Fibroblast of lung (primary cell): ENCODE data around the gene LIMA1. TPM values are rescaled to one million over a fixed set of nuclear protein-coding genes. Genes with fewer than 3 reads are reported as not detected.
A peak's percentile ranks its signal among the peaks of the same experiment; 100 is the strongest.

Experiments used
- DNase-seq, 2 donors: peaks; one replicate each; pipeline versions ENCODE4 v3.0.0 to v3.0.0-alpha.2; 2010; ENCODE audit warnings: low read depth in 2 of 2
- H2AFZ ChIP-seq: 2 replicates; pipeline ENCODE4 v1.5.1; 2012; ENCODE audit warnings: low read length, control low read depth, inconsistent platforms
- H3K27ac ChIP-seq: 2 replicates; pipeline ENCODE4 v1.5.1; 2011; ENCODE audit warnings: low read length, control low read depth; ENCODE audit not compliant: insufficient read depth
- H3K27me3 ChIP-seq: 2 replicates; pipeline ENCODE4 v1.5.1; 2011; ENCODE audit warnings: mild to moderate bottlenecking, low read length; ENCODE audit not compliant: control insufficient read depth, insufficient read depth
- H3K36me3 ChIP-seq: 2 replicates; pipeline ENCODE4 v1.5.1; 2011; ENCODE audit warnings: low read length; ENCODE audit not compliant: control insufficient read depth, insufficient read depth
- H3K4me1 ChIP-seq: 2 replicates; pipeline ENCODE4 v1.5.1; 2011; ENCODE audit warnings: low read length; ENCODE audit not compliant: control insufficient read depth, insufficient read depth; ENCODE audit errors: extremely low read depth
- H3K4me2 ChIP-seq: 2 replicates; pipeline ENCODE4 v1.5.1; 2011; ENCODE audit warnings: low read length, control low read depth; ENCODE audit not compliant: insufficient read depth; ENCODE audit errors: extremely low read depth
- H3K4me3 ChIP-seq, 4 experiments: fragments of 200-600 bp in 1 of 4; sonication (generic) in 1 of 4; replicated peaks in 1 of 4; 2 replicates each; pipeline ENCODE4 v1.5.1; 2011 to 2016; ENCODE audit warnings: low read length in 4 of 4, low read depth in 3 of 4, mild to moderate bottlenecking in 3 of 4, control low read depth in 2 of 4, inconsistent platforms in 1 of 4, mixed read lengths in 1 of 4; ENCODE audit not compliant: insufficient read depth in 1 of 4; ENCODE audit errors: control extremely low read depth in 1 of 4
- H3K79me2 ChIP-seq: 2 replicates; pipeline ENCODE4 v1.5.1; 2012; ENCODE audit warnings: mild to moderate bottlenecking, low read length, inconsistent platforms; ENCODE audit not compliant: control insufficient read depth, insufficient read depth
- H3K9ac ChIP-seq: 2 replicates; pipeline ENCODE4 v1.5.1; 2011; ENCODE audit warnings: mild to moderate bottlenecking, low read length, control low read depth; ENCODE audit not compliant: insufficient read depth
- H3K9me3 ChIP-seq: 2 replicates; pipeline ENCODE4 v1.5.1; 2012; ENCODE audit warnings: low read depth, low read length; ENCODE audit not compliant: control insufficient read depth, insufficient read depth
- H4K20me1 ChIP-seq: 2 replicates; pipeline ENCODE4 v1.5.1; 2011; ENCODE audit warnings: low read length; ENCODE audit not compliant: control insufficient read depth, insufficient read depth; ENCODE audit errors: extremely low read depth
- CTCF ChIP-seq, 2 donors: IDR thresholded peaks in 1 of 2; conservative IDR thresholded peaks in 1 of 2; 1 replicate in 1 of 2; 2 replicates in 1 of 2; pipeline ENCODE4 v1.5.1; 2011 to 2012; ENCODE audit warnings: low read length in 2 of 2, control low read depth in 1 of 2, inconsistent platforms in 1 of 2, low read depth in 1 of 2, mild to moderate bottlenecking in 1 of 2
- EZH2 ChIP-seq: IDR thresholded peaks from 2 replicates; pipeline ENCODE4 v1.5.1; 2012; ENCODE audit warnings: low read length, control low read depth, mild to moderate bottlenecking; ENCODE audit errors: missing control alignments
- polyA plus RNA-seq, 2 donors: library from polyadenylated mRNA; depleted of rRNA in 1 of 2; stranded (reverse) in 1 of 2; unstranded in 1 of 2; fragments of >200 nt; gene quantifications; 2 replicates each; pipeline ENCODE4 v1.2.1, GENCODE V29; 2011 to 2012; ENCODE audit warnings: missing spikeins in 1 of 2
- total RNA-seq: library from RNA; depleted of rRNA; stranded (reverse); fragments of >200 nt; gene quantifications from 2 replicates; pipeline ENCODE4 v1.2.1, GENCODE V29; 2014

The LIMA1 gene
- total and polyA plus RNA-seq, 2 donors (not counting 1 experiment from before 2014, with no cell fraction given) = 171 to 308 TPM

- H2AFZ ChIP-seq = no peak overlapping the region
- H3K9me3 ChIP-seq = no peaks in the 10 kb centered on the region
- H3K79me2 ChIP-seq = no peaks in the 10 kb centered on the region
- TF ChIP-seq CTCF (conservative IDR thresholded peaks at IDR 0.05 in 1 of 2, IDR thresholded peaks at IDR 0.05 in 1 of 2; ENCODE audit: low read depth in 1 of 2, low read length in 2 of 2) (no peak), EZH2 (no peak)
- no peaks in the 10 kb centered on the region for H4K20me1 ChIP-seq
- peak overlapping the region in 2 of 4 experiments; percentile 2 to 13 for H3K4me3 ChIP-seq
- DNase-seq = peak in 1 of 2 donors; percentile 91
- H3K27me3 ChIP-seq = no peaks in the 10 kb centered on the region
- H3K36me3 ChIP-seq = no peaks in the 10 kb centered on the region
- peaks cover 36% of the 10 kb centered on the region for H3K4me1 ChIP-seq
- peak overlapping the region; percentile 96 for H3K27ac ChIP-seq
- H3K9ac ChIP-seq = peak overlapping the region; percentile 40
- peak overlapping the region; percentile 84 for H3K4me2 ChIP-seq
Measured at GRCh38 chr12:50242751-50243191, 40.5 kb downstream of the LIMA1 start.

GRCh38 chr12:50241178-50241577 lies 42.1 kb downstream of the LIMA1 start:
- H3K27ac ChIP-seq = peak overlapping the region; percentile 96
- no peak overlapping the region for H3K9ac ChIP-seq
- no peak for TF ChIP-seq CTCF (conservative IDR thresholded peaks at IDR 0.05 in 1 of 2, IDR thresholded peaks at IDR 0.05 in 1 of 2; ENCODE audit: low read depth in 1 of 2, low read length in 2 of 2)
- TF ChIP-seq EZH2 = no peak
- peak overlapping the region in 1 of 4 experiments; percentile 8 for H3K4me3 ChIP-seq
- H3K27me3 ChIP-seq = no peaks in the 10 kb centered on the region
- H3K9me3 ChIP-seq = no peaks in the 10 kb centered on the region
- no peaks in the 10 kb centered on the region for H3K79me2 ChIP-seq
- H3K4me1 ChIP-seq = peaks cover 30% of the 10 kb centered on the region
- peak overlapping the region; percentile 6 for H3K4me2 ChIP-seq
- H2AFZ ChIP-seq = no peak overlapping the region
- no peaks in the 10 kb centered on the region for H4K20me1 ChIP-seq
- peaks cover 2% of the 10 kb centered on the region for H3K36me3 ChIP-seq
- DNase-seq = peak; percentile 49 to 76

GRCh38 chr12:50240792-50241114 lies 42.6 kb downstream of the LIMA1 start:
- Histone ChIP-seq H2AFZ (peak overlapping the region; percentile 8), H3K79me2 (no peaks in the 10 kb centered on the region), H3K27me3 (no peaks in the 10 kb centered on the region), H4K20me1 (no peaks in the 10 kb centered on the region), H3K36me3 (peaks cover 2% of the 10 kb centered on the region), H3K4me2 (peak overlapping the region; percentile 61), H3K9me3 (no peaks in the 10 kb centered on the region), H3K27ac (peak overlapping the region; percentile 96), H3K4me1 (peaks cover 29% of the 10 kb centered on the region), H3K4me3 (no peak overlapping the region), H3K9ac (no peak overlapping the region)
- no peak for DNase-seq
- TF ChIP-seq CTCF (conservative IDR thresholded peaks at IDR 0.05 in 1 of 2, IDR thresholded peaks at IDR 0.05 in 1 of 2; ENCODE audit: low read depth in 1 of 2, low read length in 2 of 2) = no peak
- TF ChIP-seq EZH2 = no peak
